ENCODE results near the gene ACSBG1.

The ACSBG1 gene

DNA sequence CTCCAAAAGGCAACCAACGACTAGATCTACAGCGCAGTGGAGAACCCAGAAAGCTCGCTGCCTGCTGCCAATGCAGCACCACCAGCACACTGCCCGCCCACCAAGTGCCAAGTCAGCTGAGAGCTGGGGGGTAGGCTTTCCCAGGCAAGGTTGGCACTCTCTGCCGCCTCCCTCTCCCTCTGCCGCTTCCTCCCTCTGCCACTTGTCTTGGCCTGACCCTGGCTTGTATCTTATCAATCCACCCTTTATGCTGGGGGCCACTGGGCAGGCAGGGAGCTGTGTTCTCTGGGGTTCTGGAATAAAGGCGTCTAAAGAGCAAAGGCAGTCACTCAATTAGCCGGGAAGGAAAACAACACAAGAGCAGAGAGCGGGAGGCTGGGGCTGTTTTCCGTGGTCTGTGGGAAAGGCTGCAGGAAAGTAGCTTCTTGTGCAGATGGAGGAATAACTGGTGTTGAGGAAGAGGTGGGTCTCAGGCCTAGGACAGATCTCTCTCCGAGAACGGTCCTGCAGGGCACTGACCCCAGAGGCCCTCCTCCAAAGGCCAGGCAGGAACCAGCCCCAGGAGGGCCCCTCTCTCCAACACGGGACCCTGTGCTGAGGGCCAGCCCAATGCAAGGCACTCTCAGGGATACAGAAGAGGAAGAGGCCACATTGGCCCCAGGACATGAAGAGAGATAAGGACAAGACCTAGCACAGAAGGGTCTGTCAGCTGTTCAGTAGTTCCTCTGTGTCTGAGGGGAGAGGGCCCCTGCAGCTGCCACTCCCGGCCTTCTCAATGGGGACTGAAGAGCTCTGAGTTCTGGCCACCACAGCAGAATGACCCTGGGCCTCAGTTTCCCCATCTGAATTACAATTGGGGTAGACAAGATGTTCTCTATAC is 30.8 kb downstream of the ACSBG1 start:
- no peak for DNase-seq (ENCODE audit: low spot score)

DNA sequence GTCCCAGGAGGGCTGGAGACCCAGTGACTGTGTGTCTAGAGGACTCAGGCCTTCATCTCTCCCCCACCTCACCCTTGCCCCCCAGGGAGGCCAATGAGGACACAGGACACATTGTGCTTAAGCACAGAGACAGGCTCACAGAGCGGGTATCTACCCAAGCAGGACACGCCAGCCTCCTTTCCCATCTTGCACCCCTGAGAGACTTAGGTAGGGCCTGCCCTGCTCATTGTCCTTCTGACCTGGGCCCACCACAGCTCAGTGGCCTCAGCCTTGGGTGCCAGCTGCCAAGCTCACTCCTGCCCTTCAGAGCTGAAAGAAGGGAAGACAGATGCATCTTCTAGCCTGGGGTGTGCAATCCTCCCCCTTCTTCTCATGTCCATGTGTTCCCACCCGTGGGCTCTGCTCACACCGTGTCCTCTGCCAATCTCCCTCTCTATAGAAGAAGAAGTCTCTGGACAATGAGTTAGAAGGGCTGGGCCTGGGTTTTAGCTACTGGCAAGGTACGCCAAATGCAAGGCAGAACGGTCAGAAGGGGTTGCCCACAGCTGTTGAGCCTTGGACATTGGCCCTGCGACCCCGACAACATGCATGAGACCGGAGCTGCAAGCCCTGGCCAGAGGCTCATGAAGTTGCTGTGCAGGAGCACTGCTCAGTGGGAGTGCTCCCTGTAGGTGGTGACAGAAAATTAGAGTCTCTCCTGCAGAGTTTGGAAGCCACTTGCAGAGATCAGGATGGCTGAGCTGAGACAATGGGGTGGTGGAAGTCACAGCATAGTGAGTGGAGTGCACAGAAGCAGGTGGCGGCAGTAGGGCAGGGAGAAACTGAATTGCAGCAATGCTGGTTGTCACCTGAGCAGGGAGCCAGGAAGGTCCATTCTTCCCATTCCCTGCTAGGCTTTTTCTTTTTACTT is 32.8 kb downstream of the ACSBG1 start:
- DNase-seq (ENCODE audit: low spot score) = no peak

DNA sequence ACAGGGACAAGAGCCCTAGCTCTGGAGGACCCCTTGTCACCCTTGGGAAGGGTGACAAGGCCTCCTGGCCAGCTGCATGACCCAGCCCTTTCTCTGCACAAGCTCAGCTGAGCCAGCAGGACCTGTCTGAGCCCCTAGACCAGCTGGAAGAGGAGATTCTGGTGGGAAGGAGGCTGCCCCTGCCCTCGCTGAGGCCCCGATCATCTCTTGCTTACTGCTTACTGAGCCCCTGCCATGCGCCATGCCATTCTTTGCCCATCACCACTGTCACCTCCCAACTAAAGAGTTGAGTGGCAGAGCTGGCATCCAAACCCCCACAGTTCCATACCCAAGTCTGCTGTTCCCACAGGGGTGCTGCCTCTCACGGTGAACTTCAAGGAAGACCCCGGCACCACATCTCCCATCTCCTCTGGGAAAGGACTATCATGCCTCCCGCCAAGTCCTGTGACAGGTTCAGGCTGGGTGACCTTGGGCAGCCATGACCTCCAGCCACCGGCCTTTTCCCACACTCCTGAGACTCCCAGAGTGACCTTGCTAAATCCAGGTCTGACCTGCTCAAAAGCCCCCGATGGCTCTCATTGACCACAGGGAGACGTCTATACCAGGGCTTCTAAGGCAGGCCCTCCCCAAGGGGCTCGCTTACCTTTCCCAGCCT is 34.0 kb downstream of the ACSBG1 start:
- no peak for DNase-seq (ENCODE audit: low spot score)

DNA sequence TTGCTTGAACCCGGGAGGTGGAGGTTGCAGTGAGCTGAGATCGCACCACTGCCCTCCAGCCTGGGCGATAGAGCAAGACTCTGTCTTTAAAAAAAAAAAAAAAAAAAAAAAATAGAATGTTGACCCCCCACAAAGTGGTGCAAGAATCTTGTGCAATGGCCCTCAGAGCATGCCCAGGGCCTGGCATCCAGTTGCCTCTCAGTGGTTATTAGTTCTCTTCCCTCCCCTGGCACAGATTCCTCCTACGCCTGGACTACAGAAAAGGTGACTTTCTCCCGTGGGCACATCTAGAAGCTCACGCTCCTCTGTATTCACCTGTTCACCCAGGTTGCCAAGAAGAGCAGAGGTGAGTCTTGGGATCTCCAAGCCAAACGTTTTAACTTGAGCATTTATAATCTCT is 36.7 kb downstream of the ACSBG1 start:
- DNase-seq (ENCODE audit: low spot score) = no peak

DNA sequence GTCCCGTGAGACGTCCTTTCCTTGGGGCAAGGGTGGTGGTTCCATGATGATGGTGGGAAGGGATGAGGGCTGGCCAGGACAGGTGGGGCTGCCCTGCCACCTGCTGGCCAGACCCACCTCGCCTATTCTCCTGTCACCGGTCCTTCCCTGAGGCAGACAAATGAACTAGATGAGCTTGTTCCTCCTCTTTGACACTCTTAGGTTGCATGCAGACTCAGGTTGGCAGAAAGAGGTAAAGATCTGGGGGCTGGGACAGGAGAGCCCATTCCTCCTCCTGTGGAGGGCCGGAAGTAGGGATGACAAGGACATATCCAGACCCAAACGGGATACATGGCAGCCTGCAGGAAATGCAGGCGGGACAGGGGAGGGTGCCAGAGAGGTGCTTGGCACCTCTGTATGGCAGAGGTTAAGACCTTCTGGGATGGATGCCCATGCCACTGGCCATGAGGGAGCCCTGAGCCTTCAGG is 38.6 kb downstream of the ACSBG1 start:
- DNase-seq (ENCODE audit: low spot score) = peak; percentile 51

DNA sequence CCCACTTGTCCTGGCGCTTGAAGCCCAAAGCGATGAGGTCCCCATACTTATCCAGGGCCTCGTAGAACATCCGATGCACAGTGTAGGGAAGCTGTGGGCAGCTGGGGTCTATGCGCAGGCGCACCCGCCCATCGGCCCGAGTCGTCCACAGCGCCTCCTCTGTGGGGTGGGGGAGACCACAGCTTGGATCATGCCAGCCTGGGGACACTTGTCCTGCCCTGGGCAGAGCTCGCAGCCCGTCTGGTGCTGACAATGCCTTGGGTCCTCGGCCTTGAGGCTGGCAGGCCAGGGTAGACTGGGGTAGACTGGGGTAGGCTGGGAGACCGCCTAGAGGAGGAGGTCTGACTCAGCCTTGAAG is 39.8 kb downstream of the ACSBG1 start:
- DNase-seq (ENCODE audit: low spot score) = no peak

DNA sequence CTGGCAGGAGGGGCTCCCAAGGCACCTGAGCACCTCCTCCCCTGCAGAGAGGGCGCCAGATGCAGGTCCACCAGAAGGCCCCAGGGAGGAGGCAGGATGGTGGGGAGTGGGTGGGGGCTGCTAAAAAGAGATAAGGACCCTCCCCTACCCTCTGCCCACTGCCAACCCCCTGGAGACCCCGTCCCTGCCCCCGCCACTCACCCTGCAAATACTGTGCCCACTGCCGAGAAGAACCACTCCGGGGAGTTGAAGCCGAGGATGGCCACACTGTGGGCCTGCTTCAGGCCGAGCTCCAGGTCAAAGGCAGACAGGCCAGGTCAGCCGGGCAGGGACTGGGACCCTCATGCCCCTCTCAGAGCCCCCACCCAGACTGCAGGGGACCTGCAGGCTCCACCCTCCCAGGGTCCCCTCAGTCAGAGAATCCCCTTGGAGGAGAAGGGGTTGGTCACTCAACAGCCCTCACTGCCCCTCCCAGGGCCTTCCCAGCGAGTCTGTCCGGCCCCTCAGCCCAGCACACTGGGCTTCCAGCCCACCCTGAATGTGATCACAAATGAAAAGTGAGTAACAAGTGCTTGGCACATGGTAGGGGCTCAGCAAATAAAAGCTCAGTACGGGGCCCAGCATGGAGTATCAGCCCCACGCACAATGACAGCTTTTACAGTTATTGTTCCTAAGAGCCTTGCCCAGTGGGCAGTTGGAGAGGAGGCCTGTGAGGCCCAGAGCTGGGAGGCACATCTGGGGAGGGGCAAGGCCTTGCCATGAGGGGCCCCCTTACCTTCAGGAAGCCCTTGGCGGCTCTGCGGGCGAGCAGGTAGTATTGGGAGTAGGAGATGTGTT is 40.4 kb downstream of the ACSBG1 start:
- DNase-seq (ENCODE audit: low spot score) = no peak

DNA sequence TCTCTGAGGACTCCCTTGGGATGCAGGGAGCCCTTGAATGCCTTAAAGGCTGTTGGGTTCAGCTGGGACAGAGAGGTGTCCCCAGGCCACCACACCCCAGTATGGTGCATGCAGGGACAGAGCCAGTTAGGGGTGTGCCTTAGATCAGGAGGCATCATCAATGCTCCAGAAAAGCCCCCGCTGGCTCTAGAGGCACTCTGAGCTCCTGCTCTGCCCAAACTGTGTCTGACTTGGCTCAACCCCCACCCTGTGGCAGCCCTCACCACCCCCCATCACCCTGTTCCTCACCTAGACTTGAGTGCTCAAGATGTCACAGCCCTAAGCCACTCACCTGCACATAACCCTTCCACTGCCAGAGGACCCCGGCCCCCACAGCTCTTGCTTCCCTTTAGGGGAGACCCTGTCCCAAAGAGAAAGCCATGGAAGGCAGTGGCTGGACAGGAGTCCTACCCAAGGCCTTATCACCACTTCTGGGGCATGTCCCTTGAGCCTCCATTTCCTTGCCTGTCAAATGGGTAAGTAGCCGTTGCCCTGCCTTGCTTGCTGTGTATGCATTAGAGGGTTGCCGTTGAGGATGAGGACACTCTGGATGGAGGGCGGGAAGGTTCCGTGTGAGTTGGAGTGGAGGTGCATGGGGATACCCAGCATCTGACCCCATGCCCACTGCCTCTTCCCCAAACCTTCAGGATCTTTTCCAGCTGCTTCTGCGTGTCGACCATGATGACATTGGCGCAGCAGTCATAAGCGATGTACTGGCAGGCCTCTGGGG is 41.4 kb downstream of the ACSBG1 start:
- no peak for DNase-seq (ENCODE audit: low spot score)

DNA sequence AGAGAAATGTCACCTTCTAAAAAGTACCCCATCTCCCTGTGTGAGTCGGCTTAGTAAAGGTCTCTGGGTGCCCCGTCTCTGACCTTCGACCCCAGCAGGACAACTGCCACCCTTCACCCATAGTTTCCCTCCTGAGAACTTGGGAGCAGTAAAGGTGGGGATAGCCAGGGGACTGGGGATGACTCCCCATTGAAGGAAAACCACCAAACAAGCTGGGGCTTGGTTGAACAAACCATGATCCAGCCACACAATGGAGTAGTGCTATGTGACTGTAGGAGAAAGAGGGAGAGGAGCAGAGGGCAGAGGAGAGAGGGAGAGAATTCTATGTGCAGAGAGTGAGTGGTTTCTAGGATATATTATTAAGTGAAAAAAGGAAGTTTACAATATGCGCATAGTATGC is 51.5 kb downstream of the ACSBG1 start:
- DNase-seq (ENCODE audit: low spot score) = no peak

DNA sequence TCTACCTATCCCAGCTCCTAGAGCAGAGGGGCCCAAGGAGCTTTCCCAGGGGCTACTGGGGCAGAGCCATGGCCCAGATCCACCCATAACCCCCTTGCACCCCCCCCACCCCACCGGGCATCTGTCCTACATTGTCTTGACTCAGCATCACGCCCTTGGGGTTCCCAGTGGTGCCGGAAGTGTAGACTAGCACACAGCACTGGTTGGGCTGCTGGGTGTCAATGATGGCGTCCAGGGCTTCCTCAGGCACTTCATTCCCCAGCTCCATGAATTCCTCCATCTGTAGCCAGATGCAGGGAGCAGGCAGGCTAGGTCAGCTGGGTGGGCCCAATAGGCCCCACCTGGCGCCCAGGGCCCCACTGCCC is 52.0 kb downstream of the ACSBG1 start:
- DNase-seq (ENCODE audit: low spot score) = no peak

DNA sequence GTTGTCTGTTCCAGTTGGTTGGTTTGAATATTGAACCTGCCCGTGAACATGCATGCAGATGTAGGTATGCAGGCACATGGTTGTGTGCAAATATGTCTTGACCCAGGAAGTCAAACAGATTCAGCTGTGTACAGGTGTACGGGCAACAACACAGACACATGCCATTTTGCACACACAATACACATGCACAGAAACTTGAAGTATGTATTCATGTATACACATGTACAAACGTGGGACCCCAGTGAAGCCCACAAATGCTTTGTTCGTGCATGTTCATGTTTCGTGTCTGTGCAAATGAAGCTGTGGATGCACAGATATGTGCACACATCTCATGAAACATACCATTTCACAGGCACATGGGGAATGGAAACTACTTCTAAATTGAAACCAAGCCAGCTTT is 54.5 kb downstream of the ACSBG1 start:
- no peak for DNase-seq (ENCODE audit: low spot score)

DNA sequence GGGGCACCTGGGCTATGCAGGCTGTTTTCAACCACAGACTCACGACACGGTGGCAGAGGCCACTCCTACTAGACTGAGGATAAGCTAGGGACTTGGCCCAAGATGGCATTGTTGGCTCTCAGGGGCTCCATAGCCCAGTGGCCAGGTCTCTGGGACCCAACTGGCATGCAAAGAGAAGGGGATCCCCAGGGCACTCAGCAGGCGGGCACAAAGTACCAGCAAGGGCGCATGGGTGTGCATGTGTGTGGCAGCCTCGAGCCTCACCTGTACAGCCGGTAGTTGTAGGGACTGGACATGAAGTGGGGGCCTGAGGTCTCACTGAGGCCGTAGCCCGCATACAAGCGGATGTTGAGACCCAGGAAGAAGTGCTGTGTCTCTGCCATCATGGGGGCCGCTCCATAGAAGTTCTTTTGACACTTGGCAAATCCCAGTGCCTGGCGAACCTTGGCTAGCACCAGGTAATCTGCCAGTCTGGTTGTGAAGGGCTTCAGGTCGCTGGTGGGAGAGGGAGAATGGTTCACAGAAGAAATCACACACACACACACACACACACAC is 55.0 kb downstream of the ACSBG1 start:
- DNase-seq (ENCODE audit: low spot score) = no peak

DNA sequence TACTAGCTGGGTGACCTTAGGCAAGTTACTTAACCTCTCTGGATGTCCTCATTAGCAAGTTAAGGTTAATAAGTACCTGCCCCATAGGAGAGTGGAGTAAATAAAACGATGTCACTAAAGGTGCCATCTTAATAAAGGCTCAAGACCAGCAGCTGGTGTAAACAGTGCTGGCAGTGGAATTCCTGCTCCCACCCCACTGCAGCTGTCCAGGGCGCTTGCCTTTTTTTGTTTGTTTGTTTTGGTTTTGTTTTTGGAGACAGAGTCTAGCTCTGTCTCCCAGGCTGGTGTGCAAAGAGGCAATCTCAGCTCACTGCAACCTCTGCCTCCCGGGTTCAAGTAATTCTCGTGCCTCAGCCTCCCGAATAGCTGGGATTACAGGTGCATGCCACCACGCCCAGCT is 56.3 kb downstream of the ACSBG1 start:
- DNase-seq (ENCODE audit: low spot score) = no peak

DNA sequence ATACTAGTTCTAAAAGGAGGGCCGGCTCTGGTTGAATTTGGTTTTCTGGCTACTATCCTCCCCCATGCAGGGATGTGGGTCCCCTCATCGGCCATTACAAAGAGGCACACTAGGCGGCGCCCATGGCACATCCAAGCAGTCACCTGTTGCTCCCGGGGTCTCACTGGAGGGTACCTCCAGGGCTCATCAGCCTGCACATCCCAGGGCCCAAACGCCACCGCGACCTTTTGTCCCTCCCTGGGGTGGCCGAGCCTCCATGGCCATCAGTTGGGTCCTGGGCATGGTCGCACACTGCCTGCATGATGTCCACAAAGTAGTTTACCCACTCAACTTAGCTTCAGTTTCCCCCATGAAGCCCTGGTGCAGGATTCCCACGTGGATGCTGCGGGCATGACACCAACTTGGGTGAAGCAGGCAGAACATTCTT is 56.9 kb downstream of the ACSBG1 start:
- DNase-seq (ENCODE audit: low spot score) = peak; percentile 27

DNA sequence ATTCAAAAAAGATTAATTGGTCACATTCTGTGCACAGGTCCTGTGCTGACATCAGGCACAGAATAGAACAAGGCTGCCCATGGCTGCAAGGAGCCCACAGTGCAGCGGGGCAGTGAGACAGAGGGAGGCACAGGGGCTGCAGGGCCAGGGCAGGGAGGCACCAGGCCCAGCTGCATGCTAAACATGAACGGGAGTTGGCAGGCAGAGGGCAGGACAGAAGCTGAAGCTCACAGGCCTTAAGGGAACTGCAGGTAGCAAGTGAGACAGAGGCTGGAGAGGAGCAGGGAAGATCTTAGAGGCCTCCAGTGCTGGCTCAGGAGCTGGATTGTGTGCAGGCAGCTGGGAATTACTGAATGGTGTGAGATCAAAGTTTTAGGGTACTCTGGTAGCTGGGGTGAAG is 59.0 kb downstream of the ACSBG1 start:
- DNase-seq (ENCODE audit: low spot score) = no peak

DNA sequence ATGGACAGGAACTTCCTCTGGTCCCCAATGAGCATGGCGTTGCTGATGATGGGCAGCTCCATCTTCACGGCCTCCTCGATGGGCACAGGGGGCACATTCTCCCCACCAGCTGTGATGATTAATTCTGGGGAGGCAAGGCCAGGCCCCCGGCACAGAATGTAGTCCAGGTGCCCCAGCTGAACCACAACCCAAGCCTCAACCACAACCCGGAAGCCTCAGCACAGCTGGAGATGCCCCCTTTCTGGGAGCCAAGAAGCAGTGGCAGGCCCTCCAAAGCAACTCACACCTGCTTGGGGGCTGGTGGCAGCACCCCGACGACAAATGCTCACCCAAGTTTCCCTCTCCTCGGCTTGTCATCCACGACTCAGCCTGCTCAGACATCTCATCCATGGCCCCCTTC is 60.0 kb downstream of the ACSBG1 start:
- DNase-seq (ENCODE audit: low spot score) = no peak

DNA sequence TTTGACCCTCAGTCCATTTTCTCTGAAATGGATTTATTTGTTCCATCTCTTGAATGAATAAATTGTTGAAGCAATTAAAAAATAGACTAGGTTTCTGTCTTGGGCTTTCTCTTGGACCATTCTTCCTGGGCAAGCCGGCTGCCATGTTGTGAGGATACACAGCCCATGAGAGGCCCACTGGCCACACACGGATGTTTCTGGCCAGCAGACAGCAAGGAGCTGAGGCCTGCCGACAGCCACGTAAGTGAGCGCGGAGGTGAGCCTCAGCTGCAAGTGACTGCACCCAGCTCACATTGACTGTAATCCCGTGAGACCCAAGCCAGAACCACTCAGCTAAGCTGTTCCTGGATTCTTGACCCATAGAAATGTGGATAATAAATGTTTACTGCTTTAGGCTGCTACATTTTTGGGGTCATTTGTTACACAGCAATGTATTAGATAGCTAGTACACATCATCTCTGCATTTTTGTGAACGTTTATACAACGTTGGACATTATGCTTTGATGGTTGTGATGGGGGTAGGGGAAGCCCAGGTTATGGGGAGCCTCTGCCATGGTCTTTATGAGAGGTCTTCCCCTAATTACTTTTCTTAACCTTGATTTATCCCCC is 62.4 kb downstream of the ACSBG1 start:
- no peak for DNase-seq (ENCODE audit: low spot score)

DNA sequence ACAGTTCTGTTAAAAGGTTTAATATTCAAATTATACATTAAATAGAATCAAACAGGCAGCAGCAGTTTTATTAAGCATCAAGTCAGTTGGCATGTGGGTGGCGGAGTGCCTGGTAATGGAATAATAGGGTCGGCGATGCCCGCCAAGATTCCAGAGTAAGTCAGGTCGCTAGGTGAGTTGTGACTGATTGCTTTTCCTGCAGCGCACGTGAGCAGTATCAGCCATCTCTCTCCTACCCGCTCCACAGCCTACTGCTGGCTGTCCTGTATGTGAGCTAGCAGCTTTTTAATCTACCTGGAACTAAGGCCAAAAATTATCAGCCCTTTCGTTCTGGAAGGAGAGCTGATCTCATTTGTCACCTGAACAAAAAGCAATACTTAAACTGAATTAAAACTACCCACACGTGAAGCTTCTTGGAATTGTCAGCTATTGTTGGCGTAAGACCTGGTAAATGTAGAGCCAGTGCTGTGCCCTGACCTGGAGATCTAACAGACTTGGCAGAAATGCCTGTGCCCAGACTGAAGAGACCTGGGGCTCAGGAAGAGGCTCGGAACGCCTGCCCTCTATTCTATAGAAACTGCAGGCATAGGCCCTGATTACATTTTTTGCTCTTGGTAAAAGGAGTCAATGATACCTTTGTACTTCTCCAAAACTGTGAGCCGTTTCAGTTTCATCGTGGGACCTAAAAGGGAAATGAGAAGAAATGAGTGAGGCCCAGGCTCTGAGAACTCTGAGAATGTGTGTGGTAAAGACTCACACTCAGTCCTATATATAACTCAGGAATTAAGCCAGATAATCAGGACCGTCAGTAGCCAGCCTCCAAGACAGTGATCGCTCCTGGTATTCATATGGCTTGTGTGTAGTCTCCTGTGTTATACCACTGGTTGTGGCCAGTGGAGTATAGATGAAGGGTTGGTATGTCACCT is 63.3 kb downstream of the ACSBG1 start:
- DNase-seq (ENCODE audit: low spot score) = no peak

DNA sequence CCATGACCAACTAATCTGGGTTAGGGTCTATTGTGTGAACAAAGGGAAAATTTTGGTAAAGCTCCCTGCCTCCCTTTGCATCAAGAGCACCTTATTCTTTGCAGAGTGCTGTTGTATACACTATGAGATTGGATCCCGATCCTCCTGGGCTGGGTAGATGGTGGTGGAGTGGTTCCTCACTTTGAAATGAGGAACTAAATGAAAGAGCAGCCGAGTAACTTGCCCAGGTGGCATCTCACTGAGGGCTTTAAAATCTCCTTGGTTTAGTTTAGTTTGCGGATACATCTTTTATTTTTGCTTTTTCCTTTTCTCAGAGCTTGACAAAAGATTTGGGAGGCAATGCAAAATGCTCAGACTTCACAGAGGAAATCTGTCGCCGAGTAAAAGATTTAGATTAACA is 65.8 kb downstream of the ACSBG1 start:
- no peak for DNase-seq (ENCODE audit: low spot score)
